ENCODE results near the gene SPG7.

The SPG7 gene

DNA sequence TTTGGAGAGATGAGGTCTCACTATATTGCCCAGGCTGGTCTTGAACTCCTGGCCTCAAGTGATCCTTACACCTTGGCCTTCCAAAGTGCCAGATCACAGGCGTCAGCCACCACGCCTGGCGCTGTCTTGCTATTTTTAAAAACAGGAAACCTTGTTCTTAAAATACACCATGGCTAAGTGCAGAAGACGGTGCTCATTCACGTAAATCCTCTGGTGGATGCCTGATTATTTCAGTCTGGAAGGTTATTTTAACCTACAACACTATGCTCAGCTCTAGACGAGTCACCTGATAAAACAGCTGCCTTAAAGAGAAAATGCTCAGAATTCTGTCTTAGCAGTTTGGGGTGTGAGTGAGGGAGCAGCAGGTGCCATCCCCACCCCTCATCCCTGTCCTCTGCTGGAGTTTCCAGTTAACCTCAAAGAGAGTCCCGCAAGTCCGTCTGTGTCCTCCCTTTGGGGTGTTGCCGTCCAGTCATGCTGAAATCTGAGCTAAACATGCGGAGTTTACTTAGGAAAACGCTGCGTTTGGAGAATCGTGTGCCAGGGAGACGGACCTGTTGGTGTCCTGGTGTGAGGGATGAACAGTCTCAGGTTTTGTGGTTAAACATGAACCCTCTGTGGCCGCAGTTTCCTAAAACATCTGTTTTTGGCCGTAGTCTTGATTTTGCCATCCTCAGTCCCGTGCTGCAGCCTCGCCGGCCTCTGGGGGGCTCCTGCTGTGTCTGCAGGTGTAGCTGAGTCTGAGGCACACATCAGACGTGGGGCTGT lies 17.1 kb downstream of the SPG7 start (continued):
- TF ChIP-seq FEZF1 (tag by site-specific recombination; IDR thresholded peaks at IDR 0.05) (no peak), HOXC10 (CRISPR knock-in tag; IDR thresholded peaks at IDR 0.05) (no peak), ZNF791 (tag by site-specific recombination; IDR thresholded peaks at IDR 0.05) (no peak), ZNF530 (tag by site-specific recombination; IDR thresholded peaks at IDR 0.05; ENCODE audit: low read depth) (no peak), ZNF324 (tag by site-specific recombination; IDR thresholded peaks at IDR 0.05) (no peak)

DNA sequence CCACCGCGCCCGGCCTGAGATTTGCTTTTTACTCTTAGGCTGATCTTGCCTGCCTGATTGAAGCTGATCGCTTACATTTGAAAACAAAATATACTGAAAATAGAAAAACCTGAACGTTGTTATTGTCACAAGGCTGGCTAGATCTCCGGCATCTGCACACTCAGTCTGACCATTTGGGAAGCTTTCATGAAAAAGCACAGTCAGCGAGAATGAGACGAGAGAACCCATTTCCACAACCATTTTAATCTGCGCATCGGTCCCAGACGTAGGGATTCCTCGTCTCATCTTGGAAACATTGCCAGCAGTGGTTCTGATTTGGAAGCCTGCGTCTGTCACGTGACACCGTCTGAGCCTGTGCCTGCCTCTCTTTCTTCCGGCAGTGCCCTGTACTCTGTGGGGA lies 20.9 kb downstream of the SPG7 start:
- no peak for TF ChIP-seq ZNF214 (tag by site-specific recombination; IDR thresholded peaks at IDR 0.05; ENCODE audit: borderline replicate concordance)
- TF ChIP-seq ZNF416 (tag by site-specific recombination; IDR thresholded peaks at IDR 0.05) = no peak
- no peak for TF ChIP-seq ZNF146 (tag by site-specific recombination; IDR thresholded peaks at IDR 0.05)
- no peak for TF ChIP-seq RBAK (tag by site-specific recombination; IDR thresholded peaks at IDR 0.05)
- H3K4me3 ChIP-seq (ENCODE audit: low read depth, low read length) = no peak overlapping the region
- no peaks in the 10 kb centered on the region for H3K9me3 ChIP-seq (ENCODE audit: control insufficient read depth, insufficient read depth, low read depth, low read length)
- ChIA-PET POLR2A (no interaction called here), CTCF (interaction anchor here (0.6 kb wide), 1 partner anchor 235 kb away, joined by 3 read pairs; no protein-coding TSS in a partner anchor)
- peaks cover 44 to 93% of the 10 kb centered on the region in 2 experiments for H3K36me3 ChIP-seq (ENCODE audit: control insufficient read depth in 2 of 2, insufficient read depth in 1 of 2, low read length in 2 of 2)
- H3K27ac ChIP-seq (ENCODE audit: extremely low read depth, low read depth, low read length) = no peak overlapping the region
- H3K4me1 ChIP-seq (ENCODE audit: control insufficient read depth, insufficient read depth, low read length) = no peaks in the 10 kb centered on the region

DNA sequence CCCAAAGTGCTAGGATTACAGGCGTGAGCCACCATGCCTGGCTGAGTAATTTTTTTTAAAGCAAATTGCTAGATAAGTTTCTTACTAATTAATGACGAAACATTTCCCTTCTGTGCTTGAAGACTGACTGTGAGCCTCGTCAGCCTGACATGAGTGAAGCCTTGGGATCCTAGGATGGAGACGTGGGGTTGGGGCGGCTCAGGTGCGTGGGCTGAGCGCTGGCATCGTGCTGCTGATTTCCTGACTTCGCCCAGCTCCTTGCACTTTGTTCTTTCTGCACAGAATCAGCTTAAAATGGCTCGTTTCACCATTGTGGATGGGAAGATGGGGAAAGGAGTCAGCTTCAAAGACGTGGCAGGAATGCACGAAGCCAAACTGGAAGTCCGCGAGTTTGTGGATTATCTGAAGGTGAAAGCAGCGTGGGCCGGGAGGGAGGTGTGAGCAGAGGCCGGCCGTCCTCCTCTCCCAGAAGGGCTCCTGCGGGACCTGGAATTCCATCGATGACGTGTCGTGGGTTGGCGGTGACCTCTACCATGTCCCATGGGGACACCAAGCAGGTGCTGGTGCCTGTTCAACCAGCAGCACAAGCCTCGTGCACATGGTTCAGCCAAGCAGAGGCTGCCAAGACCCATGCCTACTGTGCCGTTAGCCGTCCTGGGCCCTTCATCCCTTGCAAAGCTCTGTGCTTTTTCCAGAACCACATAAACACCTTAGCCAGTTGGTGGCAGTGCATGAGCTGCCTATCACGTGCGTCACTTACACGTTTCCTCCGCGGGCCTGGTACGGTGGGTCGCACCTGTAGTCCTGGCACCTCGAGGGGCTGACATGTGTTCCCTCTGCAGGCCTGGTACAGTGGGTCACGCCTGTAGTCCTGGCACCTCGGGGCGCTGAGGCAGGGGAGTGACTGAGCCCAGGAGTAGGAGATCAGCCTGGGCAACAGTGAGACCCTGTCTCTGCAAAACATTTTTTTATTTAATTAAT lies 22.5 kb downstream of the SPG7 start:
- H3K27ac ChIP-seq (ENCODE audit: extremely low read depth, low read depth, low read length) = no peak overlapping the region
- H3K4me3 ChIP-seq (ENCODE audit: low read depth, low read length) = no peak overlapping the region
- no peaks in the 10 kb centered on the region for H3K4me1 ChIP-seq (ENCODE audit: control insufficient read depth, insufficient read depth, low read length)
- H3K9me3 ChIP-seq (ENCODE audit: control insufficient read depth, insufficient read depth, low read depth, low read length) = no peaks in the 10 kb centered on the region
- H3K36me3 ChIP-seq (ENCODE audit: control insufficient read depth in 2 of 2, insufficient read depth in 1 of 2, low read length in 2 of 2) = peaks cover 36 to 93% of the 10 kb centered on the region in 2 experiments
- CTCF ChIA-PET = no interaction called here
- POLR2A ChIA-PET = no interaction called here
- TF ChIP-seq ZNF654 (tag by site-specific recombination; IDR thresholded peaks at IDR 0.05; ENCODE audit: low read depth) (no peak), SP7 (tag by site-specific recombination; IDR thresholded peaks at IDR 0.05) (no peak), ZNF248 (tag by site-specific recombination; IDR thresholded peaks at IDR 0.05) (no peak), RBAK (tag by site-specific recombination; IDR thresholded peaks at IDR 0.05) (no peak), ZNF239 (tag by site-specific recombination; IDR thresholded peaks at IDR 0.05) (no peak), GFI1B (tag by site-specific recombination; IDR thresholded peaks at IDR 0.05) (no peak)
- TF ChIP-seq, protein P1, sequence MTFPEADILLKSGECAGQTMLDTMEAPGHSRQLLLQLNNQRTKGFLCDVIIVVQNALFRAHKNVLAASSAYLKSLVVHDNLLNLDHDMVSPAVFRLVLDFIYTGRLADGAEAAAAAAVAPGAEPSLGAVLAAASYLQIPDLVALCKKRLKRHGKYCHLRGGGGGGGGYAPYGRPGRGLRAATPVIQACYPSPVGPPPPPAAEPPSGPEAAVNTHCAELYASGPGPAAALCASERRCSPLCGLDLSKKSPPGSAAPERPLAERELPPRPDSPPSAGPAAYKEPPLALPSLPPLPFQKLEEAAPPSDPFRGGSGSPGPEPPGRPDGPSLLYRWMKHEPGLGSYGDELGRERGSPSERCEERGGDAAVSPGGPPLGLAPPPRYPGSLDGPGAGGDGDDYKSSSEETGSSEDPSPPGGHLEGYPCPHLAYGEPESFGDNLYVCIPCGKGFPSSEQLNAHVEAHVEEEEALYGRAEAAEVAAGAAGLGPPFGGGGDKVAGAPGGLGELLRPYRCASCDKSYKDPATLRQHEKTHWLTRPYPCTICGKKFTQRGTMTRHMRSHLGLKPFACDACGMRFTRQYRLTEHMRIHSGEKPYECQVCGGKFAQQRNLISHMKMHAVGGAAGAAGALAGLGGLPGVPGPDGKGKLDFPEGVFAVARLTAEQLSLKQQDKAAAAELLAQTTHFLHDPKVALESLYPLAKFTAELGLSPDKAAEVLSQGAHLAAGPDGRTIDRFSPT (tag by site-specific recombination; IDR thresholded peaks at IDR 0.05) = no peak
- TF ChIP-seq, protein P2, sequence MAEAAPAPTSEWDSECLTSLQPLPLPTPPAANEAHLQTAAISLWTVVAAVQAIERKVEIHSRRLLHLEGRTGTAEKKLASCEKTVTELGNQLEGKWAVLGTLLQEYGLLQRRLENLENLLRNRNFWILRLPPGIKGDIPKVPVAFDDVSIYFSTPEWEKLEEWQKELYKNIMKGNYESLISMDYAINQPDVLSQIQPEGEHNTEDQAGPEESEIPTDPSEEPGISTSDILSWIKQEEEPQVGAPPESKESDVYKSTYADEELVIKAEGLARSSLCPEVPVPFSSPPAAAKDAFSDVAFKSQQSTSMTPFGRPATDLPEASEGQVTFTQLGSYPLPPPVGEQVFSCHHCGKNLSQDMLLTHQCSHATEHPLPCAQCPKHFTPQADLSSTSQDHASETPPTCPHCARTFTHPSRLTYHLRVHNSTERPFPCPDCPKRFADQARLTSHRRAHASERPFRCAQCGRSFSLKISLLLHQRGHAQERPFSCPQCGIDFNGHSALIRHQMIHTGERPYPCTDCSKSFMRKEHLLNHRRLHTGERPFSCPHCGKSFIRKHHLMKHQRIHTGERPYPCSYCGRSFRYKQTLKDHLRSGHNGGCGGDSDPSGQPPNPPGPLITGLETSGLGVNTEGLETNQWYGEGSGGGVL (tag by site-specific recombination; IDR thresholded peaks at IDR 0.05) = no peak
- TF ChIP-seq, protein P3, sequence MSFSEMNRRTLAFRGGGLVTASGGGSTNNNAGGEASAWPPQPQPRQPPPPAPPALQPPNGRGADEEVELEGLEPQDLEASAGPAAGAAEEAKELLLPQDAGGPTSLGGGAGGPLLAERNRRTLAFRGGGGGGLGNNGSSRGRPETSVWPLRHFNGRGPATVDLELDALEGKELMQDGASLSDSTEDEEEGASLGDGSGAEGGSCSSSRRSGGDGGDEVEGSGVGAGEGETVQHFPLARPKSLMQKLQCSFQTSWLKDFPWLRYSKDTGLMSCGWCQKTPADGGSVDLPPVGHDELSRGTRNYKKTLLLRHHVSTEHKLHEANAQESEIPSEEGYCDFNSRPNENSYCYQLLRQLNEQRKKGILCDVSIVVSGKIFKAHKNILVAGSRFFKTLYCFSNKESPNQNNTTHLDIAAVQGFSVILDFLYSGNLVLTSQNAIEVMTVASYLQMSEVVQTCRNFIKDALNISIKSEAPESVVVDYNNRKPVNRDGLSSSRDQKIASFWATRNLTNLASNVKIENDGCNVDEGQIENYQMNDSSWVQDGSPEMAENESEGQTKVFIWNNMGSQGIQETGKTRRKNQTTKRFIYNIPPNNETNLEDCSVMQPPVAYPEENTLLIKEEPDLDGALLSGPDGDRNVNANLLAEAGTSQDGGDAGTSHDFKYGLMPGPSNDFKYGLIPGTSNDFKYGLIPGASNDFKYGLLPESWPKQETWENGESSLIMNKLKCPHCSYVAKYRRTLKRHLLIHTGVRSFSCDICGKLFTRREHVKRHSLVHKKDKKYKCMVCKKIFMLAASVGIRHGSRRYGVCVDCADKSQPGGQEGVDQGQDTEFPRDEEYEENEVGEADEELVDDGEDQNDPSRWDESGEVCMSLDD (tag by site-specific recombination; IDR thresholded peaks at IDR 0.05) = no peak
- TF ChIP-seq, protein P4, sequence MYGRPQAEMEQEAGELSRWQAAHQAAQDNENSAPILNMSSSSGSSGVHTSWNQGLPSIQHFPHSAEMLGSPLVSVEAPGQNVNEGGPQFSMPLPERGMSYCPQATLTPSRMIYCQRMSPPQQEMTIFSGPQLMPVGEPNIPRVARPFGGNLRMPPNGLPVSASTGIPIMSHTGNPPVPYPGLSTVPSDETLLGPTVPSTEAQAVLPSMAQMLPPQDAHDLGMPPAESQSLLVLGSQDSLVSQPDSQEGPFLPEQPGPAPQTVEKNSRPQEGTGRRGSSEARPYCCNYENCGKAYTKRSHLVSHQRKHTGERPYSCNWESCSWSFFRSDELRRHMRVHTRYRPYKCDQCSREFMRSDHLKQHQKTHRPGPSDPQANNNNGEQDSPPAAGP (tag by site-specific recombination; IDR thresholded peaks at IDR 0.05) = no peak
- TF ChIP-seq, protein P5, sequence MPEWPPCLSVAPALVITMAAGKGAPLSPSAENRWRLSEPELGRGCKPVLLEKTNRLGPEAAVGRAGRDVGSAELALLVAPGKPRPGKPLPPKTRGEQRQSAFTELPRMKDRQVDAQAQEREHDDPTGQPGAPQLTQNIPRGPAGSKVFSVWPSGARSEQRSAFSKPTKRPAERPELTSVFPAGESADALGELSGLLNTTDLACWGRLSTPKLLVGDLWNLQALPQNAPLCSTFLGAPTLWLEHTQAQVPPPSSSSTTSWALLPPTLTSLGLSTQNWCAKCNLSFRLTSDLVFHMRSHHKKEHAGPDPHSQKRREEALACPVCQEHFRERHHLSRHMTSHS (tag by site-specific recombination; IDR thresholded peaks at IDR 0.05) = no peak
- TF ChIP-seq, protein P6, sequence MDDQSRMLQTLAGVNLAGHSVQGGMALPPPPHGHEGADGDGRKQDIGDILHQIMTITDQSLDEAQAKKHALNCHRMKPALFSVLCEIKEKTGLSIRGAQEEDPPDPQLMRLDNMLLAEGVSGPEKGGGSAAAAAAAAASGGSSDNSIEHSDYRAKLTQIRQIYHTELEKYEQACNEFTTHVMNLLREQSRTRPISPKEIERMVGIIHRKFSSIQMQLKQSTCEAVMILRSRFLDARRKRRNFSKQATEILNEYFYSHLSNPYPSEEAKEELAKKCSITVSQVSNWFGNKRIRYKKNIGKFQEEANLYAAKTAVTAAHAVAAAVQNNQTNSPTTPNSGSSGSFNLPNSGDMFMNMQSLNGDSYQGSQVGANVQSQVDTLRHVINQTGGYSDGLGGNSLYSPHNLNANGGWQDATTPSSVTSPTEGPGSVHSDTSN (CRISPR knock-in tag; IDR thresholded peaks at IDR 0.05) = no peak

All from HEK293 (cell line).